SH-SY5Y (cell line): ENCODE data around the gene PAQR6.

Experiments
- GATA2 ChIP-seq: IDR thresholded peaks from 2 replicates; pipeline ENCODE4 v1.6.1; 2011; ENCODE audit warnings: mild to moderate bottlenecking, low read depth, low read length
- GATA3 ChIP-seq: IDR thresholded peaks from 2 replicates; pipeline ENCODE4 v1.6.1; 2011; ENCODE audit warnings: low read depth, mild to moderate bottlenecking, low read length, moderate library complexity

The PAQR6 gene

GRCh38 chr1:156249593-156249992 lies 1.7 kb upstream of the PAQR6 start:
- no peak for TF ChIP-seq GATA2
- TF ChIP-seq GATA3, result no peak

DNA sequence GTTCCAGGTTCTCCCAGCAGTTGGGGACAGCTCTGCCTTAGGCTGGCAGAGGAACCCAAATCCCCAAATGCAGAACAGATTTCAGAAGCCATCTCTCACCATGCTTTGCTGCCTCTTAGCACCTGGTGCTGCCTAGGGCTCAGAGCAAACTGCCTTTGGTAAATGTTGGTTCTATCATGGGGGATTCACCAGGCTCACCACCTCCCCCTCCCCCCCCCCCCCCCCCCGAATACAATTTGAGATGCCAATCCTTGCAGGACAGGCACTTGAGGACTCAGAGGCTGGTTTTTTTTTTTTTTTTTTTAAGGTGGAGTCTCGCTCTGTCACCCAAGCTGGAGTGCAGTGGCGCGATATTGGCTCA lies 447 bp upstream of the PAQR6 start:
- TF ChIP-seq GATA3 (no peak), GATA2 (no peak)

DNA sequence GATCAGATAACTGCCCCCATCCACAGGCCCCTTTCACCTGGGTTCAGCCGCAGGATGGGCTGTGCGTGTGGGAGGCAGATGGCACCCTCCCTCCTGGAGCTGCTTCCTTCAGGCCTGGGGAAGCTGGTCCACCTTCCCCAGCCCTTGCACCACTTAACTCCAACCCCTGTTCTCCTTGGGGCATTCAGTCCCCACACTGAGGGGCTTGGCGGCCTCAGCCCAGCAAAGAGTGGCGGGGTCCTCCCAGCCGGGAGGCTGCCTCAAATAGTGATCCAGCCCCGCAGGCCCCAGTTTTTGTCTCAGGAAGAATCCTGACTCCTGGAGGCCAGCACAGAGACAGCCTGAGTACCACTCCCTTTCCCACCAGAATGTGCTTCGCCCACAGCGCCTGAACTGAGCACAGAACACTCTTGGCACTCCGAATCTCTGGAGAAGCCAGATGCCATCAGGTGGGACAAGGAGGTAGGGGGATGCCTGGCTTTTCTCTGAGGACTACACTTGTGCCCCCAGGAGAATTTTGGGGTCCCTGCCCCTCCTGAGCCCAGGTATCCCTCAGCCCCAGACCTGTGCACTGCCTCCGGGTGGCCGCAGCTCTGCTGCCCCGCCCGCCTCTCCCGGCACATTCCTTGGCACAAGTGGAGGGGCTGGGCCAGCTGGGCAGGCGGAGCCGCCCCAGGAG lies 936 bp downstream of the PAQR6 start:
- TF ChIP-seq GATA2 (no peak), GATA3 (no peak)

- TF ChIP-seq GATA3 (no peak), GATA2 (no peak)
Observed at GRCh38 chr1:156246241-156246780, 1.5 kb downstream of the PAQR6 start.

- TF ChIP-seq GATA3, result no peak
- no peak for TF ChIP-seq GATA2
Observed at GRCh38 chr1:156245451-156246232, 2.2 kb downstream of the PAQR6 start.

- TF ChIP-seq GATA3 (no peak), GATA2 (no peak)
Observed at GRCh38 chr1:156244712-156245111, 3.1 kb downstream of the PAQR6 start.

DNA sequence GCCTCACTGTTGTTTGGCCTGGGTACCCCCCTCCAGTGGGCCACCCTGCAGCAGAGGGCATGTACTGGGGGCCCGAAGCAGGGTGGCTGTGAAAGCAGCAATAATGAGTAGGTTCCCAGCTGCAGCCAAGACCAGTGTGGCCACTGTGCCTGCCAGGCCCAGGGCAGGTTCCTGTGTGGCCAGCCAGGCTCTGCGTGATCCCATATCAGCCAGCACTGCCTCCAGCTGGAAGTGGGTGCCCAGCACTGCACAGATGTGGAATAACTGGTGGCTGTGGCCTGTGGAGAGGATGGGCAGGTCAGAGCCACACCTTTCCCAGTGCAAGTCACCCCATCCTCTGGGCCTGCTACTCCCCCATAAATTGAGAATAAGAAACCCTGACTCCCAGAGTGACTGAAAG lies 3.7 kb downstream of the PAQR6 start:
- TF ChIP-seq GATA2 (no peak), GATA3 (no peak)

DNA sequence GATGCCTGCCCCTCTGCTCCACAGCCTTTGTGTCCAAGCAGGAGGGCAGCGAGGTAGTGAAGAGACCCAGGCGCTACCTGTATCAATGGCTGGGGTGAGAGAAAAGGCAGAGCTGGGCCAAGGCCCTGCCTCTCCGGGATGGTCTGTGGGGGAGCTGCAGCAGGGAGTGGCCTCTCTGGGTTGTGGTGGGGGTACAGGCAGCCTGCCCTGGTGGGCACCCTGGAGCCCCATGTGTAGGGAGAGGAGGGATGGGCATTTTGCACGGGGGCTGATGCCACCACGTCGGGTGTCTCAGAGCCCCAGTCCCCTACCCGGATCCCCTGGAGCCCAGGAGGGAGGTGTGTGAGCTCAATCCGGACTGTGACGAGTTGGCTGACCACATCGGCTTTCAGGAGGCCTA lies 5.1 kb downstream of the PAQR6 start:
- TF ChIP-seq GATA2 (no peak), GATA3 (no peak)

- TF ChIP-seq GATA3 (no peak), GATA2 (no peak)
Observed at GRCh38 chr1:156241926-156242325, 5.9 kb downstream of the PAQR6 start, which contains the start of gene BGLAP. BGLAP (plus strand) TSS chr1:156242184; CDS start chr1:156242232, 48 bp downstream.

- no peak for TF ChIP-seq GATA3
- TF ChIP-seq GATA2, result no peak
Observed at GRCh38 chr1:156241311-156241811, 6.5 kb downstream of the PAQR6 start.

- TF ChIP-seq GATA3 (no peak), GATA2 (no peak)
Observed at GRCh38 chr1:156238248-156238647, 9.6 kb downstream of the PAQR6 start.

DNA sequence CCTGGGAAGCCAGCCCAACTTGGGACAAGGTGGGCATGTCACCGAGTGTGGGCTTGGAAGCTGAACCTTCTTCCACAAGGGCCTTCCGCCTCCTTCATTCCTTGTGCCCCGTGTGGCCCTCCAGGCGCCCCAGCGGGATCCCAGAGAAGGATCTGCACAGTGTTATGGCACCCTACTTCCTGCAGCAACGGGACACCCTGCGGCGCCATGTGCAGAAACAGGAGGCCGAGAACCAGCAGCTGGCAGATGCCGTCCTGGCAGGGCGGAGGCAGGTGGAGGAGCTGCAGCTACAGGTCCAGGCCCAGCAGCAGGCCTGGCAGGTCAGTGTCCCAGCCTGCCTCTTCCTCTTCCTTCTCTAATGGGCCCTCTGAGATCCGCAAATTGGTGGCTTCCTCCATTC lies 11.7 kb downstream of the PAQR6 start:
- TF ChIP-seq GATA3 (no peak), GATA2 (no peak)

DNA sequence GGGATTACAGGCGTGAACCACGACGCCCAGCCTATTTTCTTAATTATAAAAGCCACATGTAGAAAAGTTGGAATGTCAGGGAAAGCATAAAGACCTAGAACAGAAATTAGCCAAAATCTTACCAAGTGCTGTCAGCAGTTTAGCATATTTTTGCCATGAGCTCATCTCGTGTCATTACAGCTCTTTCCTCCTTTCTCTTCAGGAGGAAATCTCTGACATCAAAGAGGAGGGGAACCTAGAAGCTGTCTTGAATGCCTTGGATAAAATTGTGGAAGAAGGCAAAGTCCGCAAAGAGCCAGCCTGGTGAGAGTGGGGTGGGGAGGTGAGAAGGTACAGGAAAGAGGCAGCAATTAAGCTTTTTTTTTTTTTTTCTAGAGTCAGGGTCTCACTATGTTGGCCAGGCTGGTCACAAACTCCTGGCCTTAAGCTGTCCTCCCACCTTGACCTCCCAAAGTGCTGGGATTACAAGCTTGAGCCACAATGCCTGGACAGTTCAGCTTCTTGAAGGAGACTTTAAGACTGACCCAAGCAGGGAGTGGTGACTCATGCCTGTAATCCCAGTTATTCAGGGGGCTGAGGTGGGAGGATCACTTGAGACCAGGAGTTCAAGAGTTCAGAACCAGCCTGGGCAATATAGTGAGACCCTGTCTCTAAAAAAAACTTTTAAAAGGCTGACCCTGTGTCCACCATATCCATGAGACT lies 14.3 kb downstream of the PAQR6 start:
- TF ChIP-seq GATA2 (no peak), GATA3 (no peak)
